Measurements from ENCODE around the gene MVB12B.

DNA sequence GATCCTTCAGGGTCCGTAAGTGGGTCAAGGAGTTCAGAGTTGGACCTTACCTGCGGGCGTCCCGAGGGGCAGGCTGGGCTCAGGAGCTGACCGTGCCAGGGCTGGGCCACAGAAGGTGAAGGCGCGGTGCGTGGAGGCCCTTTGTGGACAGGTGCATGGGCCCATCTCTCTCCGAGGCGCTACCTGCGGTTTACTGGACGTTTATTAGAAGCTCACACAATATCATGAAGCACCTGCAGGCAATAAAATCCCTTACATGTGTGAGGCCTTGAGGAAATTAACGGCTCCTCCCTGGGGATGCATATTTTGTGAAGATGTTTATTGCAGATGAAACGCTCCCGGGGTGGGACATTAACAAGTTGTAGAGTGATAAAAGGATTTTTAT lies 207.3 kb downstream of the MVB12B start:
- TF ChIP-seq CTCF (IDR thresholded peaks at IDR 0.05) (no peak), POLR2A (IDR thresholded peaks at IDR 0.05) (no peak), EP300 (IDR thresholded peaks at IDR 0.05) (no peak)
